Nephron (organoid): ENCODE data around the gene VSTM2L.

Source experiments
- H3K27ac Mint-ChIP-seq, 3 experiments: 2 replicates each; pipeline ENCODE4 v1.8.0; 2020; ENCODE audit warnings: mixed read lengths in 3 of 3, mild to moderate bottlenecking in 2 of 3, moderate library complexity in 1 of 3
- H3K27me3 Mint-ChIP-seq: 2 replicates; pipeline ENCODE4 v1.8.0; 2021; ENCODE audit warnings: low read depth, mild to moderate bottlenecking, moderate library complexity, mixed read lengths
- H3K36me3 Mint-ChIP-seq: 2 replicates; pipeline ENCODE4 v1.8.0; 2020; ENCODE audit warnings: low read depth, mixed read lengths
- H3K4me1 Mint-ChIP-seq: 2 replicates; pipeline ENCODE4 v1.8.0; 2020; ENCODE audit warnings: mixed read lengths
- H3K4me3 Mint-ChIP-seq, 3 experiments: 2 replicates each; pipeline ENCODE4 v1.8.0; 2020; ENCODE audit warnings: mild to moderate bottlenecking in 3 of 3, mixed read lengths in 3 of 3, moderate library complexity in 2 of 3
- H3K9me3 Mint-ChIP-seq: 2 replicates; pipeline ENCODE4 v1.8.0; 2020; ENCODE audit warnings: mixed read lengths
- CTCF ChIP-seq, 3 experiments: fragments of 200-600 bp; sonication (generic); IDR thresholded peaks; one replicate each; pipeline ENCODE4 v1.5.0; 2021; ENCODE audit warnings: antibody characterized with exemption in 3 of 3; ENCODE audit not compliant: unreplicated experiment in 3 of 3

VSTM2L gene

GRCh38 chr20:37901654-37902503 lies 1.0 kb upstream of the VSTM2L start:
- Mint-ChIP-seq H3K27me3 (peaks cover 63% of the 10 kb centered on the region), H3K4me3 (peak overlapping the region; percentile 71 to 92 (median 90)), H3K27ac (peak overlapping the region in 1 of 3 experiments; percentile 79), H3K9me3 (no peaks in the 10 kb centered on the region), H3K36me3 (no peaks in the 10 kb centered on the region), H3K4me1 (peaks cover 41% of the 10 kb centered on the region)
- peak; percentile 22 to 32 (median 28) for TF ChIP-seq CTCF (IDR thresholded peaks at IDR 0.05; ENCODE audit: unreplicated experiment in 3 of 3)

GRCh38 chr20:37903317-37904007 lies 535 bp downstream of the VSTM2L start:
- TF ChIP-seq CTCF (IDR thresholded peaks at IDR 0.05; ENCODE audit: unreplicated experiment in 3 of 3) = peak in 2 of 3 experiments; percentile 23 to 53
- H3K9me3 Mint-ChIP-seq = no peaks in the 10 kb centered on the region
- peak overlapping the region; percentile 79 to 93 (median 90) for H3K4me3 Mint-ChIP-seq
- peaks cover 45% of the 10 kb centered on the region for H3K4me1 Mint-ChIP-seq
- no peaks in the 10 kb centered on the region for H3K36me3 Mint-ChIP-seq
- H3K27ac Mint-ChIP-seq = peak overlapping the region in 1 of 3 experiments; percentile 1
- peaks cover 71% of the 10 kb centered on the region for H3K27me3 Mint-ChIP-seq

- Mint-ChIP-seq H3K27ac (peak overlapping the region in 1 of 3 experiments; percentile 26), H3K36me3 (no peaks in the 10 kb centered on the region), H3K9me3 (no peaks in the 10 kb centered on the region), H3K4me1 (peaks cover 52% of the 10 kb centered on the region), H3K27me3 (peaks cover 73% of the 10 kb centered on the region), H3K4me3 (peak overlapping the region; percentile 79 to 93 (median 90))
- TF ChIP-seq CTCF (IDR thresholded peaks at IDR 0.05; ENCODE audit: unreplicated experiment in 3 of 3) = no peak
Observed at GRCh38 chr20:37904008-37904642, 1.2 kb downstream of the VSTM2L start.

- H3K27me3 Mint-ChIP-seq = peaks cover 65% of the 10 kb centered on the region
- peaks cover 54% of the 10 kb centered on the region for H3K4me1 Mint-ChIP-seq
- no peaks in the 10 kb centered on the region for H3K36me3 Mint-ChIP-seq
- no peak for TF ChIP-seq CTCF (IDR thresholded peaks at IDR 0.05; ENCODE audit: unreplicated experiment in 3 of 3)
- no peaks in the 10 kb centered on the region for H3K9me3 Mint-ChIP-seq
- peak overlapping the region; percentile 49 to 93 (median 90) for H3K4me3 Mint-ChIP-seq
- H3K27ac Mint-ChIP-seq = peak overlapping the region in 2 of 3 experiments; percentile 22 to 26
Observed at GRCh38 chr20:37904845-37905373, 2.0 kb downstream of the VSTM2L start.

GRCh38 chr20:37905671-37906613 lies 3.0 kb downstream of the VSTM2L start:
- no peak for TF ChIP-seq CTCF (IDR thresholded peaks at IDR 0.05; ENCODE audit: unreplicated experiment in 3 of 3)
- peaks cover 56% of the 10 kb centered on the region for H3K27me3 Mint-ChIP-seq
- peak overlapping the region in 2 of 3 experiments; percentile 21 to 90 for H3K4me3 Mint-ChIP-seq
- H3K36me3 Mint-ChIP-seq = no peaks in the 10 kb centered on the region
- H3K27ac Mint-ChIP-seq = peak overlapping the region in 1 of 3 experiments; percentile 33
- H3K4me1 Mint-ChIP-seq = peaks cover 60% of the 10 kb centered on the region
- no peaks in the 10 kb centered on the region for H3K9me3 Mint-ChIP-seq
